ENCODE measurements around the gene LRBA.

DNA sequence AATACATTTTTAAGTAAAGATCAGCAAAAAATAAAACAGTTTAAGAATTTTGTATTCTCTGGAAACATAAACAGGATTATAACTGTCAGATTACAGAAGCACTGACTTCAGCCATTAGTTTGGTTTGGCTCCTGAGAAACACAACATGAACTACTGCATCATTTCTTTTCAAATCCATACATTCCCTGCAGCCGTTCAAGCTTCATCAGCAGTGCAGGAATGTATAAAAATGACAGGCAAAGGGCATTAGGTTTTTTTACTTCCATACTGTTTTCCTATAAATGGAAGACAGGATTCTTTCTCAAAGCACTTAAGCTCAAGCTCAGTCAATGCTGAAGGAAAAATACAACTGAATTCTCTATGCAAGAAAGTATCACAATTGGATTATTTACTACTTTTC, 437.3 kb downstream of the LRBA start:
- TF ChIP-seq, protein P1, sequence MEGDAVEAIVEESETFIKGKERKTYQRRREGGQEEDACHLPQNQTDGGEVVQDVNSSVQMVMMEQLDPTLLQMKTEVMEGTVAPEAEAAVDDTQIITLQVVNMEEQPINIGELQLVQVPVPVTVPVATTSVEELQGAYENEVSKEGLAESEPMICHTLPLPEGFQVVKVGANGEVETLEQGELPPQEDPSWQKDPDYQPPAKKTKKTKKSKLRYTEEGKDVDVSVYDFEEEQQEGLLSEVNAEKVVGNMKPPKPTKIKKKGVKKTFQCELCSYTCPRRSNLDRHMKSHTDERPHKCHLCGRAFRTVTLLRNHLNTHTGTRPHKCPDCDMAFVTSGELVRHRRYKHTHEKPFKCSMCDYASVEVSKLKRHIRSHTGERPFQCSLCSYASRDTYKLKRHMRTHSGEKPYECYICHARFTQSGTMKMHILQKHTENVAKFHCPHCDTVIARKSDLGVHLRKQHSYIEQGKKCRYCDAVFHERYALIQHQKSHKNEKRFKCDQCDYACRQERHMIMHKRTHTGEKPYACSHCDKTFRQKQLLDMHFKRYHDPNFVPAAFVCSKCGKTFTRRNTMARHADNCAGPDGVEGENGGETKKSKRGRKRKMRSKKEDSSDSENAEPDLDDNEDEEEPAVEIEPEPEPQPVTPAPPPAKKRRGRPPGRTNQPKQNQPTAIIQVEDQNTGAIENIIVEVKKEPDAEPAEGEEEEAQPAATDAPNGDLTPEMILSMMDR (IDR thresholded peaks at IDR 0.05), result no peak
- TF ChIP-seq POLR2AphosphoS5 (IDR thresholded peaks at IDR 0.05; ENCODE audit: insufficient read depth in 1 of 2, low read depth in 1 of 2) (no peak), POLR2A (IDR thresholded peaks at IDR 0.05) (no peak)
